Measurements from ENCODE around the gene TMEM53.
"Not testable (repeated sequence)": the region's sequence is repeated elsewhere in the genome, so short reads cannot be mapped to it uniquely, and the experiment has no call there.

The TMEM53 gene

DNA sequence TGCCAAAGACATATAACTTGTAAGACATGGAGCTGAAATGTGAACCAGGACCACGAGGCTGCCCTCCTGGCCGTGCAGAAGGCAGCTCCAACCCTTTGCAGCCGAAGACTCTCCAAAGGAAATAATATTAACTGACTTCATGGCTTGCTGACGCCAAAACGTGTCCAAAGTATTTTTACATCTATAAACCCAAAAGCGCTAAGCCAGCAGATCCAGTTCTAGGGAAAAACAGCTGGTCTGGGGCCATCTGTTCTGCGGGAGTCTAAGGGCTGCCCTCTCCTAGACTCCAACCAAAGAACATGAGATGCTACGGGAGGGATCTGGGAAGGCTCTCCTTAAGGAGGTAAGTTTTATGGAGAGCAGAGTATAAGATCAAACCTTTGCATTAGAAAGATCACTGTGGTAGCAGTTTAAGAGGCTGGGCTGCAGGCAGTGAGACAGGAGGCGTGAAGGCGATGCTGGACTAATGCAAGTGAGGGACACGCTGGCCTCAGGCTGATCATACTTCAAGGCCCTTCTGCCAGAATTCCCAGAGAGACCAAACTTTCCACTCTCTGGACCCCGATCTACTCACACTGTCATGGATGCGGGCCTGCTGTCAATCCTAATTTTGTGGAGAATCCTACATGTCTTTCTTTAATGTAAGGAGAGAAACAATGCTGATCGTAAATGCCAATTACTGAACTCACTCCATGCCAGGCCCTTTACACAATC, 1.2 kb downstream of the TMEM53 start:
- DNase-seq (ENCODE audit: low spot score), result no peak

- DNase-seq (ENCODE audit: low spot score), result peak; percentile 40
Observed at GRCh38 chr1:44672254-44672955, 1.9 kb downstream of the TMEM53 start.

DNA sequence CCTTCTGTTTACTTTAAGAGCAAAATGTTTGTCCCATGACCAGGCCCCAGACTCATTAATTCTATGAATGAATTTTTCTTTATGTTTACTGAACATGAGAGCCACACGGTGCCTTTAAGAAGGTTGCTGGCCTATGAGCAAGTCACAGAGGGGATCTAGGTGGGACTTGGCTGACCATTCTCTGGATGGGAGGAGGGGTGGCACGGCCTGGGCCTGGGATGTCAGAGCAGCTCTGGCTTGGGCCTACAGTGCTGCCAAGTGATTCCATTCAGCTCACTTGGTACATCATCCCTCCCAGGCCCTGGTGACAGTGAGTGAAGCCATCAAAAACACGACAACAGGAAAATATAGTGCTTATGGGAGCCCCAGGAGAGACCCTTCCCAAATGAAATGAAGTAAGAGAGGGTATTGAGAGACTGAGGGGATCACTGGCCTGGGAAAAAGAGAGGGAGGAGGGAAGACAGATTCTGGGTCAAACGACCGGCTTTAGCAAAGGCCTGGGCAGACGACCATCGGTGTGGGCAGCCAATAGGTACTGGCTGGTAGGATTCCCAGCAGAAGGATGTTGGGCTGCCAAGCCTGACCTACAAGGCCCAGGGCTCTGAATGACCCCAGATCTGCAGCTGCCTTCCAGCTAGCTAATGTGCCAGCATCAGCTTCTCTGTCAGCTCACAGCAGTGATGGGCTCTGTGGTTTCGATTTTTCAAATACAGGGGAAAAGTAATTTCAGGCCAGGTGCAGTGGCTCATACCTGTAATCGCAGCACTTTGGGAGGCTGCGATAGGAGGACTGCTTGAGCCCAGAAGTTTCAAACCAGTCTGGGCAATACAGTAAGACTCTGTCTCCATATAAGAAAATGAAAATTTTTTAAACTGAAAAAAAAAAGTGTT, 3.3 kb downstream of the TMEM53 start:
- no peak for DNase-seq (ENCODE audit: low spot score)

- DNase-seq (ENCODE audit: low spot score), result not testable (repeated sequence)
Observed at GRCh38 chr1:44666719-44667118, 7.6 kb downstream of the TMEM53 start.

GRCh38 chr1:44664730-44665370, 9.4 kb downstream of the TMEM53 start:
- DNase-seq (ENCODE audit: low spot score), result no peak

GRCh38 chr1:44663417-44663816, 10.9 kb downstream of the TMEM53 start:
- no peak for DNase-seq (ENCODE audit: low spot score)

DNA sequence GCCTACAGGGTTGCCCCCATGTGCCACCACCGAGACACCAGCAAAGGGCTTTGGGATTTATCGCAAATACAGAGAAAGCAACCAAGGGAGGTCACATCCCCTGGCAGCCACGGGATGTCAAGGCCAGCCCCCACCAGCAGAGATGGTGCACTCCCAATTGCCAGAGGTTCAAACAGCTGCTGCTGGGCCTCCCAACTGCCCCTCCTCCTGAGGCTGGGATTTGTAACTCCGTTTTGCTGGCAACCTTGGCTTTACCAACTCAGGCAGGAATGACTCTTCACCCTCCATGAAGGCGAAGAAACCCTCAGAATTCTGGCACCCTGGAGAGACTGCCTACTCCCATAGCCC, 11.6 kb downstream of the TMEM53 start:
- no peak for DNase-seq (ENCODE audit: low spot score)

DNA sequence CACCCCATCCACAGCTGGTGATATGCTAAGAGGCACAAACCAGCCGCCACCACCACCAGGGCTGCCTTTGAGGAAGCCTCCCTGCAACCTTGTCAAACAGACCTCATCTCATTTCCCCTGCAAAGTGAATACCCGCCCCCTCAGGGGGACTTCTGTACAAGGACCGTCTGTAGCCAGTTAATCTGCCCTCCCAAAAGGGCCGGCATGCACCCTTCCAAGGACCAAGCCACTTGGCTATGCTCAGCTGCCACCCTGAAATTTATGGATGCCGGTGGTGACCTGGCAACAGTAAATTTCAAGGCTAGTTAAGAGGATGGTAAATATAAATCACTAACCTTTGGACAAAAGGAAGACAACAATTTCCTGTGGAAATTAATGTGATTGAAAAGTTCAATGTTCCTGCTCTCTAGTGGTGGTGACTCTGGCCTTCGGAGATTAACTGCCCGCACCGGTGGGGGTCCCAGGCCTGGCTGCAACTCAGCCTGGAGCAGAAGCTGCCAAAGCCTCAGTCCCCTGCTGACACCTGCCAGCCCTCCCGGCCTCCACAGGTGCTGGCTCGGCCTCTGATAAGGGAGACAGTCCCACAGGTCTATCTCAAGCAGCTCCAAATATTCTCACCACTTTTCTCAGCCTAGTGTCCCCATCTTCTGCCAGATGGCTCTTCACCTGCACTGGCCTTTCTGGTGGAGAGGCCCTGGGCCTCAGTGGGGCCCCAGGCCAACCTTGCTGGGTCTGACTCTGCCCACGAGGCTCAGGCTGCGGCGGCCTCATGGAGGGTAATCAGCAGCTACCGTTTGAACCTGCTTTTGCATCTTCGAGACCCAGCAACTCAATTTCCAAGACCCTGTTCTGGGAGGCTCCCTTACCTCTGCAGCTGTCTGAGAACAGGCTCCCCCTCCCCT, 12.2 kb downstream of the TMEM53 start:
- no peak for DNase-seq (ENCODE audit: low spot score)

- no peak for DNase-seq (ENCODE audit: low spot score)
Observed at GRCh38 chr1:44660176-44660575, 14.1 kb downstream of the TMEM53 start.

- no peak for DNase-seq (ENCODE audit: low spot score)
Observed at GRCh38 chr1:44659566-44659965, 14.7 kb downstream of the TMEM53 start.

DNA sequence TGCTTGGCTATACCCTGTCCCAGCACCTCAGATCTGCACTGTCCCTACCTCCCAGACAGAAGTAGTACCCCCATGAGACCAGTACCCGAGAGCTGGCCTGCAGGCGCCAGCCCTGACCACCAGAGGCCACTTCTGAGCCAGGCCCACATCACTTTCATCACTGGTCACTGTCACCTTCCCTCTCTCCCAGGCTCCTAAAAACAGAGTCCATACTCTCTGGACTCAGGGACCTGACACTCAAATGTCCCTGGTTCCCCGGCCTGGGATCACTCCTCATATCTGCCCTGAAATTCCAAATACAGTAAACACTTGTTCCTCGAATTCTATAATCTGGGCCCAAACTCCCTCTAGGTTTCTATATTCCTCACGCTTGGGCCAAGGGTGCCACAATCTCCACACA, 18.7 kb downstream of the TMEM53 start:
- DNase-seq (ENCODE audit: low spot score), result peak; percentile 10

GRCh38 chr1:44654621-44655187, 19.6 kb downstream of the TMEM53 start:
- no peak for DNase-seq (ENCODE audit: low spot score)

GRCh38 chr1:44653107-44653964, 20.9 kb downstream of the TMEM53 start:
- no peak for DNase-seq (ENCODE audit: low spot score)

DNA sequence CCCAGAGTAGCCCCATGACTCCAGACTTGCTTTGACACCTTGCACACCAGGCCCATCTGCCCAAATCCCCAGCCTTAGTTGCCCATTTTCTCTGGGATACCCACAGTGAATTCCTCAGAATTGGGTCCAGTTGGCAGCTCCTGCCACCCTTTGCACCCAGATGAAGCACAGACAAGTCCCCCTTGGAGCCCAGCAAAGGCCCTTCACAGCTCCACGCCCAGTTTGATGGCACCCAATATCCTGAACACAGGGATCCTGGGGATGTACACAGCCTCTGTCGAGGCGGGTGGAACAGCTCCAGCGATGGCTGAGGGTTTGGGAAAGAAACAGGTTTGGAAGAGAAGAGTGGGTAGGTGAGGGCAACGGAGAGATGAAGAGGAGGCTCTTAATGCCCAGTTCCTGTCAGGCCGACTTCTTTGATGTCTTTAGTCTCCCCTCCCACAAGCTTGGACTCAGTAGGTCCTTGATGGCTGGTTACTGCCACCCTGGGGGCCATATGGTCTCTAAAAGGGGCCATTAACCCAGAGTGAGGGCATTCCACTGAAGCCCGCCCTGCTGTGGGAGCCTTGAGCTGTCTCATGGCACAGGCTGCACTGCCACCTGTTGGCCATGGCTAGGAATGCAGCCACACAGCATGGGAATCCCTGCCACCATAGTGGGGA, 21.7 kb downstream of the TMEM53 start:
- peak; percentile 72 for DNase-seq (ENCODE audit: low spot score)

GRCh38 chr1:44651069-44651468, 23.2 kb downstream of the TMEM53 start:
- DNase-seq (ENCODE audit: low spot score), result no peak

DNA sequence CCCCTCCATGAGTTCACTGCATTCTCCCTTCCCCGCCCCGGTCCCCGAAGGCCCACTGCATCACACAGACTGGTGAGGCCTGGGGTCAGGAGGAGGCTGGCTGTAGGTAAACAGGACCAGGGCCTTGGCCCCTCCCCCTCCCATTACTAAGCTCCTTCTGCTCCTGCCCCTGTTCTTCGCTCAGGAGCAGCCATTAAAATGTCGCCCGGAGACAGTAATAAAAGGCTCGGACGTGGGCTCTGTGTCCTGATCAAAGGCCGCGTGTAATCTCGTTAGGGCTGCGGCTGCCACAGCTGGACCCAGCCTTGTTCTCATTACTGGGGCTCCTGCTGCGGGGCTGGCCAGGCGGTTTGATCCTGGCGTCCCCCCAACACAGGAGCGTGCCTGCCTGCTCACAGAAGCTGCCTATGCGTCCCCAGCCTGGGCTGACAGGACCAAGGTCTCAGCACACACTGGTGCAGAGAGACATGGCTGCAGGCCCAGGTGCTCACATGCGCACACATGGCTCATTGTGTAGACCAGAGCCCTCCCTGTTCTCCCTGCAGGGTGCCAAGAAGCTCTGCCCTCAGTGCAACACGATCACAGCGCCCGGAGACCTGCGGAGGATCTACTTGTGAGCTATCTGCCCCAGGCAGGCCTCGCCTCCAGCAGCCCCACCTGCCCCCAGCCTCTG, 24.0 kb downstream of the TMEM53 start:
- no peak for DNase-seq (ENCODE audit: low spot score)

- no peak for DNase-seq (ENCODE audit: low spot score)
Observed at GRCh38 chr1:44649788-44650158, 24.5 kb downstream of the TMEM53 start.

DNA sequence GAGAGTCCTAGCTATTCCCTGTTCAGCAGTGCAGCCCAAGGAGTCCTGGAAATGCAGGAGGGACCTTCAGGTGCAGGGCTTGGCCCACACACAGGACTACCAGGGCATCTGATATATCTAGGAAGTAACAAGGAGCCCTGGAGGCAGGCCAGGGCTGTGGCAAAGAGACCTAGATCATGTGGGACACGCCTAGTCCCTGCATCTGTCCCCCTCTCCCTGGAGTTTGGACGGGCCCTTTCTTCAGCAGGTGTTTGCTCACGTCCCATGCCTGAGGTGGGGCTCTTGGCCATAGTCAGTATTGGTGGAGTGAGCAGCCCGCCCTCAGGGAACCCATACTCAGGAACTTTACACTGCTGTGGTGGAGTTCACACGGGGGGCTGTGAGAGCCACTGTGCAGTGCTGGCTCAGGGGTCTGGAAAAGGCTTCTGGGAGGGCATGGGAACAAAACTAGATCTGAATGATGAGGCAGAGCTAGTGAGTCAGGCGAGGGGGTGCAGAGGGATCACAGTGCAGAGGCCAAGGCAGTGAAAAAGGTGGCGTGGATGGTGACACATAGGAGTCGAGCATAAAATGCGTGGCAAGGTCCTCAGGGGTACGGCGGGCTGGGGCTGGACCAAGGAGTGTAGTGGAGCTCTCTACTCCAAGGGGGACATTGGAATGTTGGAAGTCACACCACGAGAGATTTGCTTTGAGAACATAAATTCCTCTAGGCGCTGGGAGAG, 25.6 kb downstream of the TMEM53 start:
- no peak for DNase-seq (ENCODE audit: low spot score)

All from activated CD4-positive, alpha-beta T cell treated with anti-CD3 and anti-CD28 coated beads, Interleukin-2, Interleukin-4, amounts not matched to agents 100 ng/mL and 50 ng/mL, durations not matched to agents 16 hours and 8 hours (primary cell).